Neural cell (in vitro differentiated cells): ENCODE data around the gene AFAP1. TPM values are rescaled to one million over a fixed set of nuclear protein-coding genes. Genes with fewer than 3 reads are reported as not detected.

Experiments
- H2AFZ ChIP-seq: fragments of 200-600, 300-800 bp; sonication (generic), shearing (Covaris generic); 2 replicates; pipeline ENCODE4 v1.6.0; 2014; ENCODE audit warnings: low read depth, mild to moderate bottlenecking, antibody characterized with exemption, low read length, moderate library complexity
- H3F3A ChIP-seq: fragments of 200-600 bp; shearing (Covaris generic); 2 replicates; pipeline ENCODE4 v1.6.1; 2016; ENCODE audit warnings: mild to moderate bottlenecking, moderate library complexity, mixed read lengths, antibody characterized with exemption, low read length; ENCODE audit not compliant: insufficient read depth, poor library complexity, severe bottlenecking
- H3K27ac ChIP-seq: fragments of 200-600, 300-800 bp; sonication (generic), shearing (Covaris generic); 2 replicates; pipeline ENCODE4 v1.5.1; 2014; ENCODE audit warnings: mild to moderate bottlenecking, low read length, moderate library complexity
- H3K27me3 ChIP-seq: fragments of 300-800, 200-600 bp; sonication (generic), shearing (Covaris generic); 2 replicates; pipeline ENCODE4 v1.6.0; 2014; ENCODE audit warnings: mild to moderate bottlenecking, low read depth, low read length, moderate library complexity; ENCODE audit not compliant: insufficient read depth
- H3K36me3 ChIP-seq: fragments of 300-800, 200-600 bp; sonication (generic), shearing (Covaris generic); 2 replicates; pipeline ENCODE4 v1.5.1; 2014; ENCODE audit warnings: mild to moderate bottlenecking, antibody characterized with exemption, low read length, moderate library complexity; ENCODE audit not compliant: insufficient read depth
- H3K4me2 ChIP-seq: fragments of 300-800, 200-600 bp; sonication (generic), shearing (Covaris generic); 2 replicates; pipeline ENCODE4 v1.6.0; 2014; ENCODE audit warnings: mild to moderate bottlenecking, low read length
- H3K4me3 ChIP-seq: fragments of 300-800, 200-600 bp; sonication (generic), shearing (Covaris generic); 2 replicates; pipeline ENCODE4 v1.5.1; 2014; ENCODE audit warnings: mild to moderate bottlenecking, low read length, moderate library complexity
- H3K79me2 ChIP-seq: fragments of 200-600 bp; shearing (Covaris generic); replicated peaks from 2 replicates; pipeline ENCODE4 v1.6.0; 2014; ENCODE audit warnings: mild to moderate bottlenecking, low read length, moderate library complexity; ENCODE audit not compliant: insufficient read depth
- H3K9ac ChIP-seq: fragments of 300-800, 200-600 bp; sonication (generic), shearing (Covaris generic); 2 replicates; pipeline ENCODE4 v1.6.1; 2016; ENCODE audit warnings: mild to moderate bottlenecking, low read length, mixed read lengths
- H3K9me2 ChIP-seq: fragments of 200-600 bp; shearing (Covaris generic); 2 replicates; pipeline ENCODE4 v1.6.1; 2016; ENCODE audit warnings: mild to moderate bottlenecking, low read length, mixed read lengths; ENCODE audit not compliant: insufficient read depth
- H3K9me3 ChIP-seq: fragments of 200-600, 300-800 bp; sonication (generic), shearing (Covaris generic); 2 replicates; pipeline ENCODE4 v1.6.1; 2016; ENCODE audit warnings: mild to moderate bottlenecking, mixed run types, low read length, moderate library complexity, mixed read lengths
- H4K20me1 ChIP-seq: fragments of 200-600 bp; shearing (Covaris generic); 2 replicates; pipeline ENCODE4 v1.6.1; 2016; ENCODE audit warnings: mild to moderate bottlenecking, mixed run types; ENCODE audit not compliant: insufficient read depth
- CTCF ChIP-seq: fragments of 450-650 bp; IDR thresholded peaks from 2 replicates; pipeline ENCODE4 v1.5.1; 2014; ENCODE audit warnings: antibody characterized with exemption, mild to moderate bottlenecking, moderate library complexity; ENCODE audit not compliant: poor library complexity, severe bottlenecking
- EP300 ChIP-seq: fragments of 450-650 bp; conservative IDR thresholded peaks from 2 replicates; pipeline ENCODE4 v1.6.1; 2014; ENCODE audit warnings: antibody characterized with exemption, mild to moderate bottlenecking, moderate library complexity; ENCODE audit not compliant: poor library complexity, severe bottlenecking
- EZH2 ChIP-seq: fragments of 200-600, 300-800 bp; shearing (Covaris generic), sonication (generic); IDR thresholded peaks from 2 replicates; pipeline ENCODE4 v1.6.1; 2014; ENCODE audit warnings: antibody characterized with exemption, low read length, borderline replicate concordance, mild to moderate bottlenecking; ENCODE audit not compliant: insufficient read depth, poor library complexity, severe bottlenecking
- MXI1 ChIP-seq: fragments of 450-650 bp; conservative IDR thresholded peaks from 2 replicates; pipeline ENCODE4 v1.6.1; 2014; ENCODE audit warnings: antibody characterized with exemption, mild to moderate bottlenecking; ENCODE audit not compliant: poor library complexity, severe bottlenecking
- POLR2AphosphoS5 ChIP-seq: IDR thresholded peaks from 2 replicates; pipeline ENCODE4 v1.6.1; 2012
- RAD21 ChIP-seq: fragments of 450-650 bp; conservative IDR thresholded peaks from 2 replicates; pipeline ENCODE4 v1.6.1; 2014; ENCODE audit warnings: antibody characterized with exemption, mild to moderate bottlenecking, moderate library complexity
- REST ChIP-seq: IDR thresholded peaks from 2 replicates; pipeline ENCODE4 v1.6.1; 2012; ENCODE audit warnings: borderline replicate concordance
- SMC3 ChIP-seq: fragments of 450-650 bp; conservative IDR thresholded peaks from 2 replicates; pipeline ENCODE4 v1.6.1; 2014; ENCODE audit warnings: antibody characterized with exemption, mild to moderate bottlenecking, moderate library complexity; ENCODE audit not compliant: poor library complexity
- TAF1 ChIP-seq: IDR thresholded peaks from 2 replicates; pipeline ENCODE4 v1.6.1; 2012; ENCODE audit warnings: low read depth
- polyA plus RNA-seq: library from polyadenylated mRNA; depleted of rRNA; stranded (reverse); fragments of >200 nt; gene quantifications from 2 replicates; pipeline ENCODE4 v1.2.3, GENCODE V29; 2014

Gene AFAP1
- polyA plus RNA-seq, 1 donor from 2014 or later, result 38.9 TPM

GRCh38 chr4:7715271-7716009 is 224.2 kb downstream of the AFAP1 start:
- no peaks in the 10 kb centered on the region for H4K20me1 ChIP-seq
- H3K4me3 ChIP-seq, result no peak overlapping the region
- no peak overlapping the region for H3K9ac ChIP-seq
- no peaks in the 10 kb centered on the region for H3K36me3 ChIP-seq
- no peaks in the 10 kb centered on the region for H3K9me2 ChIP-seq
- no peak overlapping the region for H3K27ac ChIP-seq
- TF ChIP-seq POLR2AphosphoS5, result no peak
- no peak for TF ChIP-seq CTCF
- TF ChIP-seq RAD21, result no peak
- no peak for TF ChIP-seq EP300
- no peak for TF ChIP-seq EZH2
- TF ChIP-seq MXI1, result no peak
- TF ChIP-seq TAF1, result no peak
- no peak overlapping the region for H3K4me2 ChIP-seq
- H3K79me2 ChIP-seq, result no peaks in the 10 kb centered on the region
- no peaks in the 10 kb centered on the region for H3K9me3 ChIP-seq
- no peaks in the 10 kb centered on the region for H3K27me3 ChIP-seq
- H3F3A ChIP-seq, result no peaks in the 10 kb centered on the region
- no peak overlapping the region for H2AFZ ChIP-seq

GRCh38 chr4:7714738-7715137 is 224.9 kb downstream of the AFAP1 start:
- Histone ChIP-seq H3K4me2 (no peak overlapping the region), H3K4me3 (no peak overlapping the region), H3K9ac (no peak overlapping the region), H3K27me3 (no peaks in the 10 kb centered on the region), H3K9me2 (no peaks in the 10 kb centered on the region), H2AFZ (no peak overlapping the region), H3K27ac (no peak overlapping the region), H3F3A (no peaks in the 10 kb centered on the region), H3K36me3 (no peaks in the 10 kb centered on the region), H3K9me3 (no peaks in the 10 kb centered on the region), H4K20me1 (no peaks in the 10 kb centered on the region), H3K79me2 (no peaks in the 10 kb centered on the region)
- no peak for TF ChIP-seq CTCF
- no peak for TF ChIP-seq RAD21
- no peak for TF ChIP-seq SMC3
- TF ChIP-seq POLR2AphosphoS5, result no peak
- no peak for TF ChIP-seq EP300
- no peak for TF ChIP-seq TAF1
- TF ChIP-seq EZH2, result no peak
- no peak for TF ChIP-seq REST
- no peak for TF ChIP-seq MXI1
